Activated CD4-positive, alpha-beta T cell treated with anti-CD3 and anti-CD28 coated beads for 48 hours (primary cell): ENCODE data around the gene AGBL2.
"Not testable (repeated sequence)": the region's sequence is repeated elsewhere in the genome, so short reads cannot be mapped to it uniquely, and the experiment has no call there.

ENCODE experiments used
- DNase-seq: peaks from one replicate; pipeline ENCODE4 v3.0.0-alpha.2; 2020

AGBL2 gene

GRCh38 chr11:47686704-47687103, 28.5 kb downstream of the AGBL2 start:
- not testable (repeated sequence) for DNase-seq

- DNase-seq, result no peak
Observed at GRCh38 chr11:47686151-47686550, 29.0 kb downstream of the AGBL2 start.

- no peak for DNase-seq
Observed at GRCh38 chr11:47675851-47676250, 39.3 kb downstream of the AGBL2 start.

GRCh38 chr11:47672283-47672730, 42.9 kb downstream of the AGBL2 start:
- DNase-seq, result no peak

GRCh38 chr11:47669856-47670255, 45.3 kb downstream of the AGBL2 start:
- no peak for DNase-seq

DNA sequence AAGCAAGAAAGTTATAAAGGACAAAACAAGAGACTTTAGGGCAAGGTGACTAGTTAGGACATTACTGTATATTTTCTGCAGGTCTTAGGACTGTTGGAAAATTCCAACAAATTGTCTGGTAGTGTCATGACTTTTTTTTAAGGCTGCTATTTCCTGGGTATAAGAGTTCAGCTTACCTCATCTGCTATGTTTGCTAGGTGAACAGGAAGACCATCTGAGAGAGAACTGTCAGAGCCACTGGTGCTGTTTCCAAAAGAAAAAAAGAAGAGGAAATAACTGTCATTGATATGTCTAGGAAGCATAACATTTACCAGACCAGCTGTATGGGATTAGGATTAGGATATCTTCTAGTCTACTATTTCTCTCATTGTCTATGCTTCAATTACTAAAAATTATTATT, 46.5 kb downstream of the AGBL2 start:
- DNase-seq, result no peak

- DNase-seq, result no peak
Observed at GRCh38 chr11:47667555-47667954, 47.6 kb downstream of the AGBL2 start.

GRCh38 chr11:47667135-47667534, 48.0 kb downstream of the AGBL2 start:
- no peak for DNase-seq

DNA sequence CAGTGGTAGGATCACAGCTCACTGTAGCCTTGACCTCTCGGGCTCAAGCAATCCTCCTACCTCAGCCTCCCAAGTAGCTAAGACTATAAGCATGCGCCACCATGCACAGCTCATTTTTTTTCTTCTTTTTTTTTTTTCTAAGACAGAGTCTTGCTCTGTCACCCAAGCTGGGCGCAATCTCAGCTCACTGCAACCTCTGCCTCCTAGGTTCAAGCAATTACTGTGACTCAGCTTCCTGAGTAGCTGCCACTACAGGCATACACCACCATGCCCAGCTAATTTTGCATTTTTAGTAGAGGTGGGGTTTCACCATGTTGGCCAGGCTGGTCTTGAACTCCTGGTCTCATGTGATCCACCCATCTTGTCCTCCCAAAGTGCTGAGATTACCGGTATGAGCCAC, 50.2 kb downstream of the AGBL2 start:
- peak; percentile 48 for DNase-seq

- no peak for DNase-seq
Observed at GRCh38 chr11:47661245-47661644, 53.9 kb downstream of the AGBL2 start.

GRCh38 chr11:47659276-47659675, 55.9 kb downstream of the AGBL2 start:
- DNase-seq, result no peak

DNA sequence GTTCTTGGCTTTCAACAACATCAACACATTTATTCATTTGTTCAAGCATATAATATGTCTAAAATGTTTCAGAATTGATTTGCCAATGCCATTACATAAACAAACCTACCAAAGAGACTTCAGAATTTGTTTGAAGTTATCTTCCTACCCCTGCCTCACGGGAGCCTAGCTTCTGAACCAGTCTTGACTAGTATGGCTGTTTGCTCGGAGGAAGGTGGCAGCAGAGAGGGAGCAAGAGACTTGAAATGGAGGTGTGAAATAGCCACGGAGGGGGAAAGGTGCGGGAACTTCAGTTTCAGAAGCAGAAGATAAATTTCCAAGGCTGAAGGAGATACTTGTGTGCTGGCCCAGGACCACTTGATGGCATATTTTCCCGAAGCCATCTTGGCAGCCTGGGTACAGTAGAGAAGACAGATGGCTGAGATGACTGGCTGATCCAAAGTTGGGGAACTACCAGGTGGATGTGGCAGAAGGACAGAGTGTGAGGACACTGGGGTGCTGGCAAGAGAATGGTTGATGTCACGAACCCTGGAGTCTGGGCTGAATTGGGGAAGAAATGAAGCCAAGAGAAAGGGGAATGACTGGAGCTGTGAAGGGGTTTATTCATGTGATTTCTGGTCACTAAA, 58.8 kb downstream of the AGBL2 start:
- DNase-seq, result no peak

GRCh38 chr11:47651818-47652469, 63.2 kb downstream of the AGBL2 start:
- DNase-seq, result no peak

GRCh38 chr11:47649276-47649675, 65.9 kb downstream of the AGBL2 start:
- DNase-seq, result no peak

DNA sequence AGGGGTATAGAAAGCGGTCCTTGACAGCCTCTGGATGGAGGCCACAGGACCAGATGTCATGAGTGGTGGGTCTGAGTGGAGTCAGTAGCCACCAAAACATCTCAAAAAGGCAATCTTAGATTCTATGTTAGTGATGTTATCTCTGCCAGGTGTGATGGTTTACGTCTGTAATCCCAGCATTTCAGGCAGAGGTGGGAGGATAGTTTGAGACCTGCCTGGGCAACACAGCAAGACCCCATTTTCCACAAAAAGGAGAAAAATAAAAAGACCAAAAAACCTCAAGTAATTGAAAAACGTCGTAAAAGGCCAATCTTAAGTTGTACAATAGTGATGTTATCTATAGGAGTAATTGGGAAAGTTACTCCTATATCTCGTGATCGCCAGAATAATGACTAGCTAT, 69.2 kb downstream of the AGBL2 start:
- DNase-seq, result no peak

GRCh38 chr11:47645500-47645899, 69.7 kb downstream of the AGBL2 start:
- DNase-seq, result no peak

DNA sequence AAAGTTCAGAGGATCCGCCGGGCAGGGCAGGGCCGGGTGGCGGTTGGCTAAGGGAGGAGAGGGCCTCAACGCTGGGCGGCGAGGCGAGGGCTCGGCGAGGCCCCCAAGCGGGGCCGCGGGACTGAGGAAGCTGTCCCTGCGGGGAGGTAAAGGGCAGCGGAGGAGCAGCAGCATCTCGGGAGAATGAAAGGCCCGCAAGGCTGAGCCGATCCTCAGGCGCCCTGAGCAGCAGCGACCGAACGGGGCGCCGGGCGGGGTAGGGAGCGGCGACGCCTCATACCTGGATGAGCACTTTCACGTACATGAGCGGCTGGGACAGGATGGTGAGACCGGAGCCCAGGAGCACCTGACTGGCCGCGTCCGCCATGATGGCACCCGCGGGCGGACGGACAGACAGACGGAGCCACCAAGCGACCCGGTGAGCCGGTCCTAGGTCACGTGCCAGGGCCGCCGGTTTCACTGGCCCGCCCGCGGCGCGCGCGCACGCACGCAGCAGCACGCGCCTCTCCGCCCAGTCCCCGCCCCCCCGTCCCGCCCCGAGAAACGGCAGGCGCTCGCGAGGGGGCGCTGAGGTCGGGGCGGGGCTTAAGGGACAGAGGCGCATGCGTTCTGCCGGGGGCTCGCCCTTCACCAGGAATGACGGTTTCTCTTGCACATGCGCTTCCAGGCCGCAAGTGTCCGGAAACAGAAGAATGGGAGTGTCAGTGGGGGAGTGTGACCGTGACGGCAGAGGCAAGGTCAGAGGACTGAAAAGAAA, 72.9 kb downstream of the AGBL2 start, which contains the start of gene MTCH2:
TSS of gene MTCH2 (minus strand) at position 461 of the 757 bp plus-strand sequence. CDS start at position 367, 94 bp downstream.
- DNase-seq, result peak; percentile 97

GRCh38 chr11:47641600-47642098, 73.5 kb downstream of the AGBL2 start:
- DNase-seq, result no peak

DNA sequence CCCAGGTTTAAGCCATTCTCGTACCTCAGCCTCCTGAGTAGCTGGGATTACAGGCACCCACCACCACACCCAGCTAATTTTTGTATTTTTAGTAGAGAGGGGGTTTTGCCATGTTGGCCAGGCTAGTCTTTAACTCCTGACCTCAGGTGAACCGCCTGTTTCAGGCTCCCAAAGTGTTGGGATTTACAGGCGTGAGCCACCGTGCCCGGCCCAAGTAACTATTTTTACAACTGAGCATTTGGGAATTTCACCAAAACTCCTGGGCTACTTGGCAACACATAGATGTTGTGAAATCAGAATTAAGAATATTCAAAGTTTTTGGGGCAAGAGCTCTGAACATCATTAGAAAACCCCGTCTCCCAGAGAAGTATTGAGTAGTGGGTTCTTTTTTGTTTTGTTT, 74.7 kb downstream of the AGBL2 start:
- not testable (repeated sequence) for DNase-seq

GRCh38 chr11:47636331-47636730, 78.8 kb downstream of the AGBL2 start:
- not testable (repeated sequence) for DNase-seq

- no peak for DNase-seq
Observed at GRCh38 chr11:47631473-47631872, 83.7 kb downstream of the AGBL2 start.

DNA sequence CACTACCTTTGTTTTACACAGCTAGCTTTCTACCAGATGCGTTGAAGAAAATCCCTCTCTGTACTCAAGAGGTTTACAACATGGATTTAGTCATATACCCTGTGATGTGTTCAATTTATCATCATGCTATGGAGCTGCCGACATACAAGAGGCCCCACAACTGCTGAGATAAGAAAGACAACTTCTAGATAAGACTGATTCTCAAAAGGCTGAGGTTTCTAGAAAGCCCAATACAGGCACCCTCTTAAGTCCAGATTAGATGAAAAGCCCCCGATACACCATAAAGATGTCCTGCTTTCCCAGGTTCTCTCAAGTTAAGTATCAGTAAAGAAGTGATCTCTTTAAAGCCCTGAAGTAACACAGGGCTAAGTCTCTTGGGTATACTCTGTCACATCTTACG, 87.1 kb downstream of the AGBL2 start:
- DNase-seq, result no peak

- no peak for DNase-seq
Observed at GRCh38 chr11:47626234-47626633, 88.9 kb downstream of the AGBL2 start.
